ENCODE data around the gene SBF2.
"Not testable (repeated sequence)": the region's sequence is repeated elsewhere in the genome, so short reads cannot be mapped to it uniquely, and the experiment has no call there.

Gene SBF2

DNA sequence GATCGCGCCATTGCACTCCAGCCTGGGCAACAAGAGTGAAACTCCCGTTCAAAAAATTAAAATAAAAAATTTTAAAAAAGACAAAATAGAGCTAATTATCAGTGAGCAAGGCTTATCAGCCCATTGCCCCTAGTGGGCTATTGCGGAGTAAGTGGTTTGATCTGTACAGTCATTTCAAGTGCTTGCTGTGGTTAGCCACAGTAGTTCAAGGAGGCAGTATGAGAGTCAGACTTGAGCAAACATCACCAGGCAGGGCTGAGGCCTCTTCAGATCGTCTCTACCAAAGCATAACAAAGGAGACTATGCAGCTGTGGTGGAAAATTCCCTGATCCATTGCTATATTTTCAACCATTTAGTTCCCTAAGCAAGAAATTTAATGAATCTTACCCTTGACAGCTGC, 4.3 kb upstream of the SBF2 start:
- DNase-seq = no peak

DNA sequence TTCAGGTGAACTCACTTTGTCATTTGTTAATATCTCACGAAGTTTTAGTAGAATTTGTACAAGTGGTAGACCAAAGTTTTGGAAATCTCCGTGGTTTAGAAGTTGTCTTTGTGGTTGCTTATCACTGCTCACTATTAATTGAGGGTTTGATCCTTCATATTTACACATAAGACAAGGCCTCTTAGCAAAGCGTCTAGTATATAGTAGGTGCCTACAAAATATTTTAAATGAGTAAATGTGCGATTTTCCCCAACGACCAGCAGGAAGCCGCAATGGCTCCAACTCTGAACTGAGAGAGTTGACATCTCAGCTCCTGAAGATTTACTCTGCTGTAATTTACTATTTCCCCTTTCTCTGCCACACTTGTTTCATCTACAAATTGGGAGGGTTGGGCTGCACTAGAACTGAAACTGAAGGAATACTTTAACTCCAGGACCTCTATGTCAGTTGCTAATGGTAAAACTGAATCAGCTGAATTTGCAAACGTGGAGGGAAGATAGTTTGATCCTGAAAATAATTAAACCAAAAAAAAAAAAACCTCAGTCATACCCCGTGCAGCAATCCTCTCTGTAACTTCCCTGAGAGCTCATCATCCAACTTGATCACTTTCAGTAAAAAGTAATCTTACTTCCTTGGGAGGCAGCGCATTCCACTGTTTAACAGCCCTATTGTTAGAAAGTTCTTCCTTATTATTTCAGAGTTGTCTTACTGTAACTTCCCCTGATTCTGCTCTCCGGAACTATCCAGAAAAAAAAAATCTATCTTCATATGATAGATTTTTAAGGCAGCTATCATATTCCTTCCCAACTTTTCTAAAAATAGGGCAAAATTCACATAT, 1.3 kb upstream of the SBF2 start:
- no peak for DNase-seq

DNA sequence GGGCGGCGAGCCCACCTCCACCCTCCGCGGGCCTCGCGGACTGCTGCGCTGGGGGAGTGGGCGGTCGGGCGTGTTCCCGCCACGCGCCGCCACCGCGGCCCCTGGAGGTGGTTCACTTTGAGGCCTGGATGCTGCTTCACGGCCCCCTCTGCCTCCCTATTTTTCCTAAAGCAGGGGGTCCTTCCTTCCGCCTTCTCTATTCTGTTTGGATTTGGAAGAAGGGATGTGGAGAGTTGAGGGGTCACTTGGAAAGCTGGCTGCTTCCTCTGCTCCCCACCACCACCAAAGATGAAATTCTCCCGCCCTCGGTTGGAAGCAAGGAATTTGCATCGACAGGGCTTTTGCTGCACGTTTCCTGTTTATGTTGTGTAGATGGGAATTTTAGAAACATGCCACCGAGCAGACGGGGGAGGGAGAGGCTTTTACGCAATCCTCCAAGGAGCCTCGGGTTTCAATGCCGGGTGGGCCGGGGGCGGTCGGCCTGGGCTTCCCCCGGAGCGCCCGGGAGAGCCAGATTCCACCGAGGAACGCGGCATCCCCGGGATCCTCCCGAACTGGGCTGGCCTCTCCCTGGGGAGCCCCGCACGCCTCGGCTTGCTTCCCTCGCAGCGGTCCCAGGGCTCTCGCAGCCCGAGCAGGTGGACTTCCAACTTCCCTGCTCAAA, 403 bp upstream of the SBF2 start:
- DNase-seq = no peak

DNA sequence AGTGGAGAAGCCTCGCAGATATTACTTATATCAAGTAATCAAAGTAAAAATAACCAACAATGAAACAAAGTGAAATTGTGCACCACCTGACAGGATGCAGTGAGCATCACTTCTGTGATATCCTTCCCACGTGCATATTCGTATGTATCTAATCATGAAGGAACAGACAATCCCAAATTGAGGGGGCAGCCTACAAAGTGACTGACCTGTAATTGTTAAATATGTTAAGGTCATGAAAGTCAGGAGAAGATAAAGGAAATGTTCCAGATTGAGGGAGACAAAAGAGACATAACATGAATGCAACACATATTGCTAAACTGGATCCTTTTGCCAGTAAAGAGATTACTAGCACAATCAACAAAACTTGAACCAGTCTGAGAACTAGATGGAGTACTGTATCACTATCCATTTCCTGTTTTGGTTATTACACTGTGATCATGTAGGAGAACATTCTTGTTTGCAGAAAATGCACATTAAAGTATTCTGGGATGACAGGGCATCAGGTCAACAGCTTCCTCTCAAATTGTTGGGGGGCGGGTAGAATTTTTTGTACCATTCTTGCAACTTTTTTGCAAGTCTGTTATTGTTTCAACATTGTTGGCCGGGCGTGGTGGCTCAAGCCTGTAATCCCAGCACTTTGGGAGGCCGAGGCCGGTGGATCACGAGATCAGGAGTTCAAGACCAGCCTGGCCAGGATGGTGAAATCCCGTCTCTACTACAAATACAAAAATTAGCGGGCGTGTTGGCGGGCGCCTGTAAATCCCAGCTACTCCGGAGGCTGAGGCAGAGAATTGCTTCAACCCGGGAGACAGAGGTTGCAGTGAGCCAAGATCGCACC, 2.0 kb downstream of the SBF2 start:
- DNase-seq = no peak

DNA sequence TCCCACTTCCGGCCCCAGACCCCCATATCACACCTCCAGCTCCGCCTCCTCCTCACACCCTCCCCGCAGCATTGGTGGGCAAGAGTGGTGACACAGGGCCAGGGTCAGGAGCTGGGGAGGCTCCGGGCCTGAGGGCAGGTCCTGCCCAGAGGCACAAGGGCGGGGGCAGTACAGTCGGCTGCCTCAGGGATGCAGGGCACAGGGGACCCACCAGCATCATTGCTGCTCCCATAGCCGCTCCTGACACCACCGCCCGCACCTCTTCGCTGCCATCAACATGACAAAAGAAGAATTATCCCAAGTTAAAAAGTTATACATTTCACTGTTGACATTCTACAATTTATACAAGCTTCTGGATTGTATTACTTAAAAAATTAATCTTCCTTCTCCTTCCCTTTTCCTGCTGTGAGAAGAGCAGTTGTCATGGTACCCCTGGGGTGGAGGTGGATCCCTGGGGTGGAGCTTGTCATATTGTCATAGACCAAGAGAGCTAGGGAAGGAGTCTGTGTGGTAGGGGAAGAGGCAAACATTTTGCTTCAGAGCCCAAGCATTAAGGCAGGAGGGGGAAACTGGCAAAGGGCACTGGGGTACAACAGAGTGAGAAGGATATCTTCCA, 4.1 kb downstream of the SBF2 start:
- DNase-seq = no peak

DNA sequence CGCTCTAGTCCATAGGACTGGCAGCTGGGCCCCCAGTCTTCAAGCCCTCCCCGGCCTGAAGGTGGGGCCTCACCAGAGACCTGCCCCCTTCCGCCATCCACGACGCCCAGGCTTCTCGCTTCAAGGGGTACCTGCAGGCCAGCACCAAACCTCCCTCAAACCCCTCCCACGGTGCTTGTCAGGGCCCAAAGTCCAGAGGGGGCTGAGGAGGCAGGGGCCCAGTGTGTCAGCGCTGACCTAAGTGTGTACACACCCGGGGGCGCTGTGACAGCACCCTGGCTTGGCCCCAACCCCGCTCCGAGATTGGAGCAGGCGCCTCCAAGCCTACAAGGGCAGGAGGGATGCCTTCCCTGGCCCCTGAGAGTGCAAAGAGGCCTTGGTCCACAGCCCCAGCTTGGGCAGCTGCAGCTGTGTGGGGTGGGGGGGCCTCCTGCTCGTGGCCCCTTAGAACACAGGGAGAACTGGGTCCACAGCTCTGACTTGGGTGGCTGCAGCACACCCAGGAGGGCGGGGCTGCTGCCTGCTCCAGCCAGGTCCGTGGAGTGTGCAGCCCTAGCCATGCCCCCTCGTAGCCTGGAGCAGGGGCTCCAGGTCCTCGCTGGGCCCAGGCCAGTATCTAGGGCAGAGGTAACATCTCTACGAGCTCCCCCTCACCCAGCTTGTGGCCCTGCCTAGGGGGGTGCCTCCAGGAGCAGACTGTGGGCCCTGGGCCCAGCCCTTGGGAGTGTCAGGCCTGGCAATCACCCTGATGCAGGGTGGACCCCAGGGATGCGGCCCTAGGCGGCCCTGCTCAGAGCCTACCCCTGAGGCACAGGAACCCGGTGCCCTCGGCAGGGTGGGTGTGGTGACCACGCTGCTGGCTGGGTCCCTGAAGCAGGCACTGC, 4.9 kb downstream of the SBF2 start:
- no peak for DNase-seq

DNA sequence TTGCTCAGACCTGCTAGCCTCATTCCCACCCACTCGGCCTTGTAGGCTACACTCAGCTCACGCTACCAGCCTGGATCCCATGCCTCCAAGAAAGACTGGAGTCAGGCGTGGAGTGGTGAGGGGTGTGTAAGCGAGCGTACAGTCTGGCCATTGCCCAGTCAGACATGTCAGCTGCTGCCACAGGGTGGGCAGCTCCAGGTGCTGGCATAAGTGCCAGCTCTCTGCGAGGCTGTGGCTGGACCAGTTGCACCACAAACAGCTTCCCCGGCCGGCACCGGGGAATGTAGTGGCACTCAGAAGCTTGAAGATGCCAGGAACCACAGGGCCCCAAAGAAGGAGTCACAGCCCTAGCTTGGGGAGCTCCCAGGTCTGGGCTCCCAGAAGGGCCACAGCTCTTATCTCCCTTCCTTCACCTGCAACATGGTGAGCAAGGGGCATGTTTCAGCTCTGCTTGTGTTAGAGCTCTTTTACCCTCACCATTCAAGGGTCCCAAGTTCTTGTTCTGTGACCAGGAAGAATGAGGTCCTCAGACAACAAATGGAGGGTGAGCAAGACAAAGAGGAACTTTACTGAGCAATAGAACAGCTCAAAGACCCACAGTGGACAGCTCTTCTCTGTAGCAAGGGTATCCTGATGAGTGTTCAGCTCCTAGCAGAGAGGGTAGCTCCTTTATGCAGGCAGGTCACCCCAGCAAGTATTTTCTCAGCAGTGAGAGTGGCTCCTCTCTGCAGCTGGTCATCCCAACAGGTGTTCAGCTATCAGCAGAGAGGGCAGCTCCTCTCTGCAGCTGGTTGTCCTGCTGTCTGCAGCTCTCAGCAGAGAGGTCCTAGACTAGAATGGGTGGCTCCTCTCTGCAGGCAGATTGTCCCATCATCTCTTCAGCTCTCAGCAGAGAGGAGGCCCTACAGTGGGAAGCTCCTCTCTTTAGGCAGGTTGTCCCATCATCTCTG, 6.0 kb downstream of the SBF2 start:
- no peak for DNase-seq

DNA sequence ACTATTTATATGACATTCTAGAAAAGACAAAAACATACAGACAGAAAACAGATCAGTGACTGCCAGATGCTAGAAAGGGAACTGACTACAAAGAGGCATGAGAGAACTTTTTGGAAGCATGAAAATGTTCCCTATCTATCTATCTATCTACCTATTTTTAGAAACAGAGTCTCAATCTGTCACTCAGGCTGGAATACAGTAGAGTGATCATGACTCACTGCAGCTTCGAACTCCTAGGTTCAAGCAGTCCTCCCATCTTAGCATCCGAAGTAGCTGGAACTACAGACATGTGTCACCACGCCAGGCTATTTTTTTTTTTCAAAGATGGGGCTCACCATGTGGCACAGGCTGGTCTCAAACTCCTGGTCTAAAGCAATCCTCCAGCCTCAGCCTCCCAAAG, 6.9 kb downstream of the SBF2 start:
- DNase-seq = no peak

DNA sequence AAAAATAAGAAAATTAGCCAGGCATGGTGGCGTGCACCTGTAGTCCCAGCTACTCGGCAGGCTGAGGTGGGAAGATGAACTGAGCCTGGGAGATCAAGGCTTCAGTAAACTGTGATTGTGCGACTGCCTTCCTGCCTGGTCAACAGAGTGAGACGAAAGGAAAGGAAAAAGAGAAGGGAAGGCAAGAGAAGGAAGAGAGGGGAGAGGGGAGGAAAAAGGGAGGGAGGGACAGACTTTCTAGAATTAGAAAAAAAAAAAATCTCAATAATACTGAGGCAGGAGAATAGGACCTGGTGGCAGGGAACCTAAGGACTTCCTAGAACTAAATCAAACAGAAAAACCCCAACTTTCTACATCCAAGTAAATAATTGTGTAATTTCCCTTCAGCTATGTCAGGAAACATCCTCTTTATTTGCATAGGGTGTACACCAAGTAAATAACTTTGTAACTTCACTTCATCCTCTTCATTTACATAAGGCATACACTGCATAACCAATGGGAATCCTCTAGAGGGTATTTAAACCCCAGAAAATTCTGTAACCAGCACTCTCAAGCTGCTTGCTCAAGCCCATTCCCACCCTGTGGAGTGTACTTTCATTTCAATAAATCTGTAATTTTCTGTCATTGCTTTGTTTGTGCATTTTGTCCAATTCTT, 8.7 kb downstream of the SBF2 start:
- no peak for DNase-seq

DNA sequence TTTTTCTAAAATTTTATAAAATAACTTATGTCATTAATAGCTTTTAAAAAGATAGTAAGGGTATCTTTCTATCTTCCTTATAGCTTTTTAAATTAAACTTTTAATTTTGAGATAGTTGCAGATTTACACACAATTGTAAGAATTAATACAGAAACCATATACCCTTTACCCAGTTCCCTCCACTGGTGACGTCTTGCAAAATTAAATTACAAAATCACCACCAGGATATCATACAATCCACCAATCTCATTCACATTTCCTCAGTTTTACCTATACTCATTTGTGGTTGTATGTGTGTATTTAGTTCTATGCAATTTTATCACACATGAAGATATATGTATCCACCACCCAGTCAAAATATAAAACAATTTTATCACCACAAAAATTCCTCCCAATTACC, 10.0 kb downstream of the SBF2 start:
- no peak for DNase-seq

DNA sequence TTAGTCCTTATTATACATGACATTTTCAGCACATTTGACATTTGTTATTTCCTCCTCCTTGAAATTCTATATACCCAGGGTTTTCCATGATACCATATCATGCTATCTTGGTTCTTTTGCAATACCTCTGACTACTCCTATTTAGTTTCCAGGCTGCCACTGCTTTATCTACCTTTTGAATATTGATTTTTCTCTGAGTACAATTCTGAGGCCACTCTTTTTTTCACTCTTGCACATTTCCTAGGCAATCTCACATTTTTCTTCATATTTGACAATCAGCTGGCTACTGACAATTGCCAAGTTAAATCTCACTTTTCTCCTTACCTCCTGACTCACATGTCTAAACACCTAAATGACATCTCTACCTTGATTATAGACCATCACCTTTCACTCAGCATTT, 11.9 kb downstream of the SBF2 start:
- no peak for DNase-seq

DNA sequence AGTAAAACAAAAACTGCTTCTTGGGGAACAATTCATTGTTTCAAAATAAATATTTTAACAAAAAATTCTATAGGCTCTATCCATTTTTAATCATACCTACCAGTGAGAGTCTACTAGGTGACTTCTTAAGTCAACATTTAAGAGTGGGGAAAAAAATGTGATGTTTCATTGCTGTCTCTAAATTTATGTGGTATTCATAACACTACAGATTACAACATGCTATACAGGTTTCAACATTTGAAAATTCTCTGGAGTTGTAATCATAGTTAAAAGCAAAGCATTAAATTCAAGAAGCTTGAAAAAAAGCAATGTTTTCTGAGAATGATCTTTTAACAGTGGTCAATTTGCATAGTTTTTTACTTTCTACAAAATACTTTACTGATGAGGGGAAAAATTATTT, 18.3 kb downstream of the SBF2 start:
- no peak for DNase-seq

DNA sequence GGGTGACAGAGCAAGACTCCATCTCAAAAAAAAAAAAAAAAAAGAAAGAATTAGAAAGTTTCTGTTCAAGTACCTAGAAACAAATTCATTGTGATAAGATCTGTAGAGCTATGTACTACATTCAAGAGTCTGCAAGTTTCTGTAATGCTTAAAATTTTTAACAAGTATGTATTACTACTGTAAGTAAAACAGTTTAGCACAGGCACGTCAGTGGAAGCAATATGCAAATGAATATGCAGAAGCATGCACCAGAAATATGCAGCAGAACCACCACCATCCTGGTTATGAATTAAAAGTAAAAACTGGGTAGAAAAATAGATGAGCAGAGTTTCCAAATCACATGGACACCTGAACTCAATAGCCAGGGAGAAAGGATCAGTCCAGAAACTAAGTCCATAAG, 19.3 kb downstream of the SBF2 start:
- DNase-seq = no peak

DNA sequence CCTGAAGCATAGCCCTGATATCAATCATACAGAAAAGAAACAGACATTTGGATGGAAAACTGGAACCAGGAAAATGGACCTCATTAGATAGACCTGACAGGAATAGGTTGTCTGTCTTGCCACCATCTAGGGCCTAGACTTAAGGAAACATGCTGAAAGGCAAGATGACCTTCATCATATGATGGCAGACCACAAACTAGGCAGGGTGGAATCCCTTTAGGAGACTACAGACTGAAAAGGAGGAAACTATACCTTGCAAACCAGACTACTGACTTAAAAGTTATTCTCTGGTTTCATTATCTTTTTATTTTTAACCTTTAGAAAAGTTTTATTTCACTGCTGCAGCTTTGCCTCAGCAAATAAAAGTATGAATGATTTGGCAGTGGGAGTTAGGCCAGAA, 20.3 kb downstream of the SBF2 start:
- DNase-seq = no peak

DNA sequence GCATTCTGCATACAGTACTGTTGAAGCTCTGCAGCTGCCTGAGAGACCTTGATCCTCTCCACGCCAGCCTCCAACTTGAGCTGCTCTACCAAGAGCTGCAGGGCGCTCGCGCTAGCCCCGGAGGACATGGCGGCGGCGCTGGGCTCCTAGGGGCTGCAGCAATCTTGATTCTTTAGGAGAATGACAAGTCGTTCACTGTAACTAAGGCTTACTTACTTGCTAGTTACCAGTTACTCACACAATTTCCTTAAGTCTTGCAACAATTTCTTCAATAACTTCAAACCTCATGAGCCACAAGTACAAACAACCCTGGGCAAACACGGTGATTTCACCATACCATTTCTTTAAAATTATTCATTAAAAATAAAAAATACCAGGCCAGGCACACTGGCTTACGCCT, 21.9 kb downstream of the SBF2 start:
- DNase-seq = no peak

DNA sequence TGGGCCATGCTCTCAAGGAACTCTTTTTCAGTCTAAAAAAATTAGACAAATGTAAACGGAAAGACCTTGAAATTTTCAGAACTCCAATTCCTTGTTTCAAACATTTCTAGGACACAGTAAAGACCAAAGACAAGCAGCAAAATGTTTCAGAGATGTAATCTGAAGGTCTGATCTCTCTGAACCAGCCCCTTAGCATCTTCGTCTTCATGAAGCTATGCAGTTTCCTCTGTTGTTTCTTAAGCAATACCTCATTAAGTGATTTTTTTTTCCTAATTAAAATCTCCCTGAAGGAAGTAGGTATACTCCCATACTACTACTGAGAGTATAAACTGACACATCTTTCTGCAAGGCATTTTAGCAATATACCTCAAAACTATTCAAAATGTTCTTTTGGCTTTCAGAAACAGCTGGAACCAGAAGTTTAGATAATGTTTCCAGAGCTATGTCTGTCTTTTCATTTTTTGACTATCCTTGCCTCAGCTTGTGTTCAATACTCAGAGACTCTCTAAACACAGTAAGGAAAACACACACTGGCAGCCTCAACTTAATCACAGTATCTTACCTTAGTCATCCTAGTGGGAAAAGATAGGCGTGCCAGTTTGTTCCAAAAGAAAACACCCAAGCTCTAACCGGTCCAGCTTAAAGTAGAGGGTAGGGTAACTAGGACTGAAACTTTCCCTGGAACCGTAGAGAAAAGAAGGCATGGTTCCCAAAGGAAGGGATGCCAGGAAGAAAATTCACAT, 25.1 kb downstream of the SBF2 start:
- DNase-seq = no peak

DNA sequence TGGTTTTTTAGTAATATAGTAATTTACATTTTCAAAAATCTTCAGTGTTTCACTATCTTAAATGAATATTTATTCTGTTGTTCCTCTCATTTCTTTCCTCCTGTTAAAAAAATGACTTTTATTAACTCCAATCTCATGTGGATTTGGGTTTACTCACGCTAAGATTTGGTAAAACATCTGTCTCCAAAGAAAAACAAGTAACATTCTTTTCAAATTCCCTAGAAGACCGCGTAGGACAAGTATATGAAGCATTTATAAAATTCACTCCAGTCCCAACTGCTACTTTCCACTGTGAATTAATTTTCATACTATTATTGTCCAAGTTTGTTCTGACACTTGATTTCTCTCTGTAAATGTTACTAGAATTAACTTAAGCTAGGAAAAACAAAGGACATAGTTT, 26.2 kb downstream of the SBF2 start:
- DNase-seq = no peak

DNA sequence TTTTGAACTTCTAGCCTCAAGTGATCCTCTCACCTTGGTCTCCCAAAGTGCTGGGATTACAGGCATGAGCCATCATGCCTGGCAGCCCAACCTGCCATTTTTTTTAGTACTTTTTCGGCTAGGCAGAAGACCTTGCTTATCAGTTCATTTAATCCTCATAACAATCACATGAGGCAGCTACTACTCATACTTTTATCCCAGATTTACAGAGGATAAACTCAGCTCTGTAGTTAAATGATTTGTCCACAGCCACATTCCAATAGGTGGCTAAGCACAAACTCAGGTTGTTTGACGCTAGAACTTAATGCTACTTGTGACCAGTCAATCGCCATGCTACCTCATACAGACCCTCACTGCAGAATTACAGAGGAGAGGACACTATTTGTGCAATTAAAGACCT, 28.1 kb downstream of the SBF2 start:
- DNase-seq = no peak

DNA sequence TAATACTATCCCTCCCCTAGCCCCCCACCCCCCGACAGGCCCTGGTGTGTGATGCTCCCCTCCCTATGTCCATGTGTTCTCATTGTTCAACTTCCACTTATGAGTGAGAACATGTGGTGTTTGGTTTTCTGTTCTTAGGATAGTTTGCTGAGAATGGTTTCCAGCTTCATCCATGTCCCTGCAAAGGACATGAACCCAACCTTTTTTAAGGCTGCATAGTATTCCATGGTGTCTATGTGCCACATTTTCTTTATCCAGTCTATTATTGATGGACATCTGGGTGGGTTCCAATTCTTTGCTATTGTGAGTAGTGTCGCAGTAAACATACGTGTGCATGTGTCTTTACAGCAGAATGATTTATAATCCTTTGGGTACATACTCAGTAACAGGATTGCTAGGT, 29.3 kb downstream of the SBF2 start:
- not testable (repeated sequence) for DNase-seq

DNA sequence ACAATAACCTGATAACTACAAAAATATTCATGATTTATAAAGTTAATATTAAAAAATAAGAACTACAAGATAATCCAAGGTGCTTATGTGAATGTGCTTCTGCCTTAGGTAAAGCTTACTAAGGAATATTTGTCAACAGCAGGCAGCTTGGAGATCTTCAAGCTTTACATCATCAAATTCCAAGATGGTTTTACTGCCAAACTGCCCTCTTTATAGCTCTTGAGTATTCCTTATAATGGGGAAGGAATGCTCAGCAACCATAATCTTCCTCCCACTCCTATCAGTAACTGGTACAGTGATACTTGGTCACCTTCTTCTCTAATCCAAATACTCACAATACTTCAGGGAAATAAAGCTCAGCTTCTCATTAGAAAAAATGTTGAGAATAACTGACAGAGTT, 30.1 kb downstream of the SBF2 start:
- DNase-seq = no peak

Data from activated CD4-positive, CD25-positive, alpha-beta regulatory T cell (primary cell).